Neural cell (in vitro differentiated cells): ENCODE results near the gene RAPGEFL1. TPM values are rescaled to one million over a fixed set of nuclear protein-coding genes. Genes with fewer than 3 reads are reported as not detected.
"Not testable (repeated sequence)": the region's sequence is repeated elsewhere in the genome, so short reads cannot be mapped to it uniquely, and the experiment has no call there.

Source experiments
- H2AFZ ChIP-seq: fragments of 200-600, 300-800 bp; sonication (generic), shearing (Covaris generic); 2 replicates; pipeline ENCODE4 v1.6.0; 2014; ENCODE audit warnings: low read depth, mild to moderate bottlenecking, antibody characterized with exemption, low read length, moderate library complexity
- H3F3A ChIP-seq: fragments of 200-600 bp; shearing (Covaris generic); 2 replicates; pipeline ENCODE4 v1.6.1; 2016; ENCODE audit warnings: mild to moderate bottlenecking, moderate library complexity, mixed read lengths, antibody characterized with exemption, low read length; ENCODE audit not compliant: insufficient read depth, poor library complexity, severe bottlenecking
- H3K27ac ChIP-seq: fragments of 200-600, 300-800 bp; sonication (generic), shearing (Covaris generic); 2 replicates; pipeline ENCODE4 v1.5.1; 2014; ENCODE audit warnings: mild to moderate bottlenecking, low read length, moderate library complexity
- H3K27me3 ChIP-seq: fragments of 300-800, 200-600 bp; sonication (generic), shearing (Covaris generic); 2 replicates; pipeline ENCODE4 v1.6.0; 2014; ENCODE audit warnings: mild to moderate bottlenecking, low read depth, low read length, moderate library complexity; ENCODE audit not compliant: insufficient read depth
- H3K36me3 ChIP-seq: fragments of 300-800, 200-600 bp; sonication (generic), shearing (Covaris generic); 2 replicates; pipeline ENCODE4 v1.5.1; 2014; ENCODE audit warnings: mild to moderate bottlenecking, antibody characterized with exemption, low read length, moderate library complexity; ENCODE audit not compliant: insufficient read depth
- H3K4me2 ChIP-seq: fragments of 300-800, 200-600 bp; sonication (generic), shearing (Covaris generic); 2 replicates; pipeline ENCODE4 v1.6.0; 2014; ENCODE audit warnings: mild to moderate bottlenecking, low read length
- H3K4me3 ChIP-seq: fragments of 300-800, 200-600 bp; sonication (generic), shearing (Covaris generic); 2 replicates; pipeline ENCODE4 v1.5.1; 2014; ENCODE audit warnings: mild to moderate bottlenecking, low read length, moderate library complexity
- H3K79me2 ChIP-seq: fragments of 200-600 bp; shearing (Covaris generic); replicated peaks from 2 replicates; pipeline ENCODE4 v1.6.0; 2014; ENCODE audit warnings: mild to moderate bottlenecking, low read length, moderate library complexity; ENCODE audit not compliant: insufficient read depth
- H3K9ac ChIP-seq: fragments of 300-800, 200-600 bp; sonication (generic), shearing (Covaris generic); 2 replicates; pipeline ENCODE4 v1.6.1; 2016; ENCODE audit warnings: mild to moderate bottlenecking, low read length, mixed read lengths
- H3K9me2 ChIP-seq: fragments of 200-600 bp; shearing (Covaris generic); 2 replicates; pipeline ENCODE4 v1.6.1; 2016; ENCODE audit warnings: mild to moderate bottlenecking, low read length, mixed read lengths; ENCODE audit not compliant: insufficient read depth
- H3K9me3 ChIP-seq: fragments of 200-600, 300-800 bp; sonication (generic), shearing (Covaris generic); 2 replicates; pipeline ENCODE4 v1.6.1; 2016; ENCODE audit warnings: mild to moderate bottlenecking, mixed run types, low read length, moderate library complexity, mixed read lengths
- H4K20me1 ChIP-seq: fragments of 200-600 bp; shearing (Covaris generic); 2 replicates; pipeline ENCODE4 v1.6.1; 2016; ENCODE audit warnings: mild to moderate bottlenecking, mixed run types; ENCODE audit not compliant: insufficient read depth
- EP300 ChIP-seq: fragments of 450-650 bp; conservative IDR thresholded peaks from 2 replicates; pipeline ENCODE4 v1.6.1; 2014; ENCODE audit warnings: antibody characterized with exemption, mild to moderate bottlenecking, moderate library complexity; ENCODE audit not compliant: poor library complexity, severe bottlenecking
- EZH2 ChIP-seq: fragments of 200-600, 300-800 bp; shearing (Covaris generic), sonication (generic); IDR thresholded peaks from 2 replicates; pipeline ENCODE4 v1.6.1; 2014; ENCODE audit warnings: antibody characterized with exemption, low read length, borderline replicate concordance, mild to moderate bottlenecking; ENCODE audit not compliant: insufficient read depth, poor library complexity, severe bottlenecking
- MXI1 ChIP-seq: fragments of 450-650 bp; conservative IDR thresholded peaks from 2 replicates; pipeline ENCODE4 v1.6.1; 2014; ENCODE audit warnings: antibody characterized with exemption, mild to moderate bottlenecking; ENCODE audit not compliant: poor library complexity, severe bottlenecking
- POLR2AphosphoS5 ChIP-seq: IDR thresholded peaks from 2 replicates; pipeline ENCODE4 v1.6.1; 2012
- RAD21 ChIP-seq: fragments of 450-650 bp; conservative IDR thresholded peaks from 2 replicates; pipeline ENCODE4 v1.6.1; 2014; ENCODE audit warnings: antibody characterized with exemption, mild to moderate bottlenecking, moderate library complexity
- SMC3 ChIP-seq: fragments of 450-650 bp; conservative IDR thresholded peaks from 2 replicates; pipeline ENCODE4 v1.6.1; 2014; ENCODE audit warnings: antibody characterized with exemption, mild to moderate bottlenecking, moderate library complexity; ENCODE audit not compliant: poor library complexity
- TAF1 ChIP-seq: IDR thresholded peaks from 2 replicates; pipeline ENCODE4 v1.6.1; 2012; ENCODE audit warnings: low read depth
- polyA plus RNA-seq: library from polyadenylated mRNA; depleted of rRNA; stranded (reverse); fragments of >200 nt; gene quantifications from 2 replicates; pipeline ENCODE4 v1.2.3, GENCODE V29; 2014
- TF ChIP-seq, protein P1 (sequence below): IDR thresholded peaks from 2 replicates; pipeline ENCODE4 v1.6.1; 2012; ENCODE audit warnings: borderline replicate concordance
- TF ChIP-seq, protein P2 (sequence below): fragments of 450-650 bp; IDR thresholded peaks from 2 replicates; pipeline ENCODE4 v1.5.1; 2014; ENCODE audit warnings: antibody characterized with exemption, mild to moderate bottlenecking, moderate library complexity; ENCODE audit not compliant: poor library complexity, severe bottlenecking

RAPGEFL1 gene
- polyA plus RNA-seq, 1 donor from 2014 or later = 15.5 TPM

DNA sequence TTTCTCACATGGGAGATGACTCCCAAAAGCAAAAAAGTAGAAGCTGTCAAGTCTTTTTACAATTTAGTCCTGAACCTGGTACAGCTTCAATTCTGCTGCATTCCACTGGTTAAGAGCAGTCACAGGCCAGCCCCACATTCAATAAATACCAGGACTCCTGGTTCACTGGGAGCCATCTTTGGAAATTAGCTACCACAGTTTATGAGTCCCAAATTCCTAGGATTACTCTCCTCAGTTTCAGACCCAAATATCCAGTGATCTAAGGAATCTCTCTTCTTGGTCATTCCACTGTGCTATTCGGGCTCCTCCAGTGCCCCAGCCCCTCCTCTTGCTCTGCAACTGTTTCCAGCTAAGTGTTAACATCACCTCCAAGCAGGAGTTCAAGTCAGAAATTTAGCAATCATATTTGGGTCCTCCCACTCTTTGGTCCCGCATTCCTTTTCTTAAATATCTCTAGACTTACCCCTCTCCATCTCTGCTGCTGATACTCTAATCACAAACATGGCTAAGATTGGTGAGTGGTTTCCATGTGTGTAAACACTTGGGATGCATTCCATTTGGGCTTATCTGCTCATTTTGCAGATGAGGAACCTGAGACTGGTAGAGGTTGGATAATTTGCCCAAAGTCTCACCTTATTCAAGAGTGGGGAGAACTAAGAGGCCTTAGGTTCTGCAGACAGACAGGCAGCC, 32.3 kb downstream of the RAPGEFL1 start:
- Histone ChIP-seq H4K20me1 (no peaks in the 10 kb centered on the region), H3K27me3 (no peaks in the 10 kb centered on the region), H3K36me3 (no peaks in the 10 kb centered on the region), H3F3A (no peaks in the 10 kb centered on the region), H3K4me3 (no peak overlapping the region), H3K4me2 (no peak overlapping the region), H3K9me3 (no peaks in the 10 kb centered on the region), H3K9me2 (no peaks in the 10 kb centered on the region), H3K79me2 (no peaks in the 10 kb centered on the region), H3K9ac (no peak overlapping the region), H2AFZ (no peak overlapping the region), H3K27ac (no peak overlapping the region)
- TF ChIP-seq RAD21 = no peak
- TF ChIP-seq TAF1 = no peak
- no peak for TF ChIP-seq POLR2AphosphoS5
- TF ChIP-seq EP300 = no peak
- TF ChIP-seq, protein P1, sequence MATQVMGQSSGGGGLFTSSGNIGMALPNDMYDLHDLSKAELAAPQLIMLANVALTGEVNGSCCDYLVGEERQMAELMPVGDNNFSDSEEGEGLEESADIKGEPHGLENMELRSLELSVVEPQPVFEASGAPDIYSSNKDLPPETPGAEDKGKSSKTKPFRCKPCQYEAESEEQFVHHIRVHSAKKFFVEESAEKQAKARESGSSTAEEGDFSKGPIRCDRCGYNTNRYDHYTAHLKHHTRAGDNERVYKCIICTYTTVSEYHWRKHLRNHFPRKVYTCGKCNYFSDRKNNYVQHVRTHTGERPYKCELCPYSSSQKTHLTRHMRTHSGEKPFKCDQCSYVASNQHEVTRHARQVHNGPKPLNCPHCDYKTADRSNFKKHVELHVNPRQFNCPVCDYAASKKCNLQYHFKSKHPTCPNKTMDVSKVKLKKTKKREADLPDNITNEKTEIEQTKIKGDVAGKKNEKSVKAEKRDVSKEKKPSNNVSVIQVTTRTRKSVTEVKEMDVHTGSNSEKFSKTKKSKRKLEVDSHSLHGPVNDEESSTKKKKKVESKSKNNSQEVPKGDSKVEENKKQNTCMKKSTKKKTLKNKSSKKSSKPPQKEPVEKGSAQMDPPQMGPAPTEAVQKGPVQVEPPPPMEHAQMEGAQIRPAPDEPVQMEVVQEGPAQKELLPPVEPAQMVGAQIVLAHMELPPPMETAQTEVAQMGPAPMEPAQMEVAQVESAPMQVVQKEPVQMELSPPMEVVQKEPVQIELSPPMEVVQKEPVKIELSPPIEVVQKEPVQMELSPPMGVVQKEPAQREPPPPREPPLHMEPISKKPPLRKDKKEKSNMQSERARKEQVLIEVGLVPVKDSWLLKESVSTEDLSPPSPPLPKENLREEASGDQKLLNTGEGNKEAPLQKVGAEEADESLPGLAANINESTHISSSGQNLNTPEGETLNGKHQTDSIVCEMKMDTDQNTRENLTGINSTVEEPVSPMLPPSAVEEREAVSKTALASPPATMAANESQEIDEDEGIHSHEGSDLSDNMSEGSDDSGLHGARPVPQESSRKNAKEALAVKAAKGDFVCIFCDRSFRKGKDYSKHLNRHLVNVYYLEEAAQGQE = no peak
- no peak for TF ChIP-seq EZH2
- TF ChIP-seq SMC3 = no peak
- TF ChIP-seq, protein P2, sequence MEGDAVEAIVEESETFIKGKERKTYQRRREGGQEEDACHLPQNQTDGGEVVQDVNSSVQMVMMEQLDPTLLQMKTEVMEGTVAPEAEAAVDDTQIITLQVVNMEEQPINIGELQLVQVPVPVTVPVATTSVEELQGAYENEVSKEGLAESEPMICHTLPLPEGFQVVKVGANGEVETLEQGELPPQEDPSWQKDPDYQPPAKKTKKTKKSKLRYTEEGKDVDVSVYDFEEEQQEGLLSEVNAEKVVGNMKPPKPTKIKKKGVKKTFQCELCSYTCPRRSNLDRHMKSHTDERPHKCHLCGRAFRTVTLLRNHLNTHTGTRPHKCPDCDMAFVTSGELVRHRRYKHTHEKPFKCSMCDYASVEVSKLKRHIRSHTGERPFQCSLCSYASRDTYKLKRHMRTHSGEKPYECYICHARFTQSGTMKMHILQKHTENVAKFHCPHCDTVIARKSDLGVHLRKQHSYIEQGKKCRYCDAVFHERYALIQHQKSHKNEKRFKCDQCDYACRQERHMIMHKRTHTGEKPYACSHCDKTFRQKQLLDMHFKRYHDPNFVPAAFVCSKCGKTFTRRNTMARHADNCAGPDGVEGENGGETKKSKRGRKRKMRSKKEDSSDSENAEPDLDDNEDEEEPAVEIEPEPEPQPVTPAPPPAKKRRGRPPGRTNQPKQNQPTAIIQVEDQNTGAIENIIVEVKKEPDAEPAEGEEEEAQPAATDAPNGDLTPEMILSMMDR = no peak
- TF ChIP-seq MXI1 = no peak

DNA sequence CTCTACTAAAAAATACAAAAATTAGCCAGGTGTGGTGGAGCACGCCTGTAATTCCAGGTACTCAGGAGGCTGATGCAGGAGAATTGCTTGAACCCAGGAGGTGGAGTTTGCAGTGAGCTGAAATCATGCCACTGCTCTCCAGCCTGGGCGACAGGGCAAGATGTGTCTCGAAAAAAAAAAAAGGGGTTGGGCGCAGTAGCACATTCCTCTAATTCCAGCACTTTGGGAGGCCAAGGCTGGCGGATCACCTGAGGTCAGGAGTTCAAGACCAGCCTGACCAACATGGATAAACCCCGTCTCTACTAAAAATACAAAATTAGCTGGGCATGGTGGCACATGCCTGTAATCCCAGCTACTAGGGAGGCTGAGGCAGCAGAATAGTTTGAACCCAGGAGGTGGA, 36.6 kb downstream of the RAPGEFL1 start:
- not testable (repeated sequence) for H4K20me1 ChIP-seq

More for the DNA sequence above, 36.6 kb downstream of the RAPGEFL1 start:
- not testable (repeated sequence) for H2AFZ ChIP-seq, H3K27me3 ChIP-seq, H3K9me2 ChIP-seq, H3K27ac ChIP-seq, H3K36me3 ChIP-seq, H3K9me3 ChIP-seq, H3K4me3 ChIP-seq, H3K4me2 ChIP-seq, H3K9ac ChIP-seq, H3F3A ChIP-seq, H3K79me2 ChIP-seq
